Natural killer cell treated with Interleukin-12 subunit alpha and Interleukin-12 subunit beta and Interleukin-15 and Interleukin-18, amount 100 ng/mL, for 72 hours (primary cell): ENCODE data around the gene MDGA2. TPM values are rescaled to one million over a fixed set of nuclear protein-coding genes. Genes with fewer than 3 reads are reported as not detected.

Source experiments
- ATAC-seq, 2 donors: fragments of 150-1000 bp; cut with Tn5 transposase in 1 of 2; sonication (Bioruptor Pico), chemical (Tn5 transposase) in 1 of 2; 2 replicates each; pipeline ENCODE4 v1.10.0; 2021
- DNase-seq: peaks from one replicate; pipeline ENCODE4 v3.0.0; 2022; ENCODE audit warnings: low spot score
- H3K27ac Mint-ChIP-seq, 2 donors: 1 replicate in 1 of 2; 2 replicates in 1 of 2; pipeline ENCODE4 v1.8.0; 2022; ENCODE audit warnings: mixed read lengths in 2 of 2, mild to moderate bottlenecking in 1 of 2, moderate library complexity in 1 of 2
- H3K27me3 Mint-ChIP-seq, 2 donors: 1 replicate in 1 of 2; 2 replicates in 1 of 2; pipeline ENCODE4 v1.8.0; 2022; ENCODE audit warnings: mixed read lengths in 2 of 2
- H3K36me3 Mint-ChIP-seq: one replicate; pipeline ENCODE4 v1.8.0; 2022; ENCODE audit warnings: mixed read lengths
- H3K4me1 Mint-ChIP-seq, 2 donors: 1 replicate in 1 of 2; 2 replicates in 1 of 2; pipeline ENCODE4 v1.8.0; 2022; ENCODE audit warnings: low read depth in 2 of 2, mixed read lengths in 2 of 2, mild to moderate bottlenecking in 1 of 2
- H3K4me3 Mint-ChIP-seq: one replicate; pipeline ENCODE4 v1.8.0; 2022; ENCODE audit warnings: mixed read lengths
- H3K9me3 Mint-ChIP-seq: 2 replicates; pipeline ENCODE4 v1.8.0; 2022; ENCODE audit warnings: mixed read lengths
- total RNA-seq, 2 donors: library from RNA; stranded (reverse); gene quantifications; one replicate each; pipeline ENCODE4 v1.2.3, GENCODE V29; 2022

The MDGA2 gene
- total RNA-seq, 2 donors from 2014 or later = not detected

- Mint-ChIP-seq H3K4me3 (no peak overlapping the region), H3K36me3 (no peaks in the 10 kb centered on the region), H3K4me1 (no peaks in the 10 kb centered on the region), H3K27me3 (no peaks in the 10 kb centered on the region), H3K9me3 (no peaks in the 10 kb centered on the region), H3K27ac (no peak overlapping the region)
- no peak for ATAC-seq
- DNase-seq = no peak
Observed at GRCh38 chr14:46840944-46841720, 834.3 kb downstream of the MDGA2 start.

- no peak for DNase-seq
- no peak for ATAC-seq
Observed at GRCh38 chr14:46820291-46820690, 855.1 kb downstream of the MDGA2 start.

GRCh38 chr14:46819117-46819516, 856.3 kb downstream of the MDGA2 start:
- ATAC-seq (no peak), DNase-seq (no peak)
- Mint-ChIP-seq H3K4me3 (no peak overlapping the region), H3K27ac (no peak overlapping the region), H3K9me3 (peaks cover 3% of the 10 kb centered on the region), H3K27me3 (no peaks in the 10 kb centered on the region), H3K4me1 (no peaks in the 10 kb centered on the region), H3K36me3 (no peaks in the 10 kb centered on the region)

More at GRCh38 chr14:46820291-46820690, 855.1 kb downstream of the MDGA2 start:
- Mint-ChIP-seq H3K27me3 (no peaks in the 10 kb centered on the region), H3K9me3 (peaks cover 3% of the 10 kb centered on the region), H3K4me3 (no peak overlapping the region), H3K4me1 (no peaks in the 10 kb centered on the region), H3K36me3 (no peaks in the 10 kb centered on the region), H3K27ac (no peak overlapping the region)

- Mint-ChIP-seq H3K36me3 (no peaks in the 10 kb centered on the region), H3K9me3 (peaks cover 3% of the 10 kb centered on the region), H3K27ac (no peak overlapping the region), H3K4me3 (no peak overlapping the region), H3K27me3 (no peaks in the 10 kb centered on the region), H3K4me1 (no peaks in the 10 kb centered on the region)
- DNase-seq (no peak), ATAC-seq (no peak)
Observed at GRCh38 chr14:46818147-46818546, 857.3 kb downstream of the MDGA2 start.

GRCh38 chr14:46793144-46793543, 882.3 kb downstream of the MDGA2 start:
- Mint-ChIP-seq H3K9me3 (peaks cover 20% of the 10 kb centered on the region), H3K27ac (no peak overlapping the region), H3K4me3 (no peak overlapping the region), H3K36me3 (peaks cover 10% of the 10 kb centered on the region), H3K27me3 (no peaks in the 10 kb centered on the region), H3K4me1 (no peaks in the 10 kb centered on the region)
- DNase-seq = no peak
- ATAC-seq = no peak
